ENCODE measurements around the gene MYOCD.

Gene MYOCD

GRCh38 chr17:12806630-12807029 is 140.9 kb downstream of the MYOCD start:
- no peak overlapping the region for H3K4me3 ChIP-seq (ENCODE audit: low read depth, low read length)
- DNase-seq (ENCODE audit: low read depth): no peak

GRCh38 chr17:12808723-12809122 is 143.0 kb downstream of the MYOCD start:
- H3K4me3 ChIP-seq (ENCODE audit: low read depth, low read length): no peak overlapping the region
- DNase-seq (ENCODE audit: low read depth): no peak

- no peak for DNase-seq (ENCODE audit: low read depth)
- H3K4me3 ChIP-seq (ENCODE audit: low read depth, low read length): no peak overlapping the region
These were observed 147.2 kb downstream of the MYOCD start for GRCh38 chr17:12812877-12813276.

- DNase-seq (ENCODE audit: low read depth): no peak
- H3K4me3 ChIP-seq (ENCODE audit: low read depth, low read length): no peak overlapping the region
These were observed 148.0 kb downstream of the MYOCD start for GRCh38 chr17:12813664-12814063.

GRCh38 chr17:12814718-12815117 is 149.0 kb downstream of the MYOCD start:
- DNase-seq (ENCODE audit: low read depth): no peak
- H3K4me3 ChIP-seq (ENCODE audit: low read depth, low read length): no peak overlapping the region

- no peak overlapping the region for H3K4me3 ChIP-seq (ENCODE audit: low read depth, low read length)
- no peak for DNase-seq (ENCODE audit: low read depth)
These were observed 150.0 kb downstream of the MYOCD start for GRCh38 chr17:12815642-12816141.

Measured in skeletal muscle cell (primary cell).